RWPE2 (cell line): ENCODE data around the gene UPB1.

Experiments used
- ATAC-seq: fragments of 200-7000 bp; cut with Tn5 transposase; 3 replicates; pipeline ENCODE4 v1.9.1; 2021; ENCODE audit warnings: low read depth
- DNase-seq: peaks from one replicate; pipeline ENCODE4 v3.0.0-alpha.2; 2020; ENCODE audit warnings: low spot score
- H3K27ac ChIP-seq: fragments of 450-650 bp; 2 replicates; pipeline ENCODE4 v1.5.1; 2017; ENCODE audit warnings: mild to moderate bottlenecking; ENCODE audit not compliant: poor library complexity, severe bottlenecking
- H3K27me3 ChIP-seq: fragments of 250-450 bp; sonication (Bioruptor Pico); 2 replicates; pipeline ENCODE4 v1.5.1; 2021; ENCODE audit warnings: mild to moderate bottlenecking, moderate library complexity; ENCODE audit not compliant: insufficient read depth, poor library complexity, severe bottlenecking
- H3K36me3 ChIP-seq: fragments of 250-450 bp; sonication (Bioruptor Pico); 2 replicates; pipeline ENCODE4 v1.5.1; 2020; ENCODE audit warnings: low read depth, mild to moderate bottlenecking, moderate library complexity
- H3K4me1 ChIP-seq: fragments of 250-450 bp; sonication (Bioruptor Pico); 2 replicates; pipeline ENCODE4 v1.5.1; 2021; ENCODE audit warnings: mild to moderate bottlenecking, moderate library complexity; ENCODE audit not compliant: insufficient read depth, poor library complexity, severe bottlenecking
- H3K4me3 ChIP-seq: fragments of 250-450 bp; sonication (Bioruptor Pico); 2 replicates; pipeline ENCODE4 v1.5.1; 2021; ENCODE audit warnings: mild to moderate bottlenecking, moderate library complexity; ENCODE audit not compliant: severe bottlenecking
- H3K9me3 ChIP-seq: fragments of 250-450 bp; sonication (Bioruptor Pico); 2 replicates; pipeline ENCODE4 v1.5.1; 2021; ENCODE audit warnings: mild to moderate bottlenecking, moderate library complexity; ENCODE audit not compliant: severe bottlenecking
- TF ChIP-seq, protein P1 (sequence below): fragments of 450-650 bp; IDR thresholded peaks from one replicate; pipeline ENCODE4 v1.5.1; 2017; ENCODE audit warnings: mild to moderate bottlenecking, moderate library complexity; ENCODE audit not compliant: poor library complexity, severe bottlenecking

The UPB1 gene

DNA sequence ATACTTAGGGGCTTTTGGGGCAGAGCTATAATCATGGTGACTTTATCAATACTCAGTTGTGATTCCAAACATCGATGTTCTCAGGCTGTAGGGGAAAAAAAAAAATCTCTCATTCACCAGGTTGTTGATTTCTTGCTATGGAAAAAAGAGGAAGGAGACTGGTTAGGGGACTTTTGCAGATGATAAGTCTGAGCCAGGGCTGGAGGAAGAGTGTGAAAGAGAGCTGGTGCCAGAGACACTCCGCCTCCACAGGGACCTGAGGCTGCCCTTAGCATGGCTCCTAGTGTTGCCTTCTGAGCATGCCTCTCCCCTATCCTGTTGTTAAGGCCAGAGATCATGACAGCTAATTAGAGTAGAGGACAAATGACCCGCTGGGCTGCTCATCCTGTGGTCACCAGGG, 16.9 kb downstream of the UPB1 start:
- peaks cover 4% of the 10 kb centered on the region for H3K4me1 ChIP-seq
- TF ChIP-seq, protein P1, sequence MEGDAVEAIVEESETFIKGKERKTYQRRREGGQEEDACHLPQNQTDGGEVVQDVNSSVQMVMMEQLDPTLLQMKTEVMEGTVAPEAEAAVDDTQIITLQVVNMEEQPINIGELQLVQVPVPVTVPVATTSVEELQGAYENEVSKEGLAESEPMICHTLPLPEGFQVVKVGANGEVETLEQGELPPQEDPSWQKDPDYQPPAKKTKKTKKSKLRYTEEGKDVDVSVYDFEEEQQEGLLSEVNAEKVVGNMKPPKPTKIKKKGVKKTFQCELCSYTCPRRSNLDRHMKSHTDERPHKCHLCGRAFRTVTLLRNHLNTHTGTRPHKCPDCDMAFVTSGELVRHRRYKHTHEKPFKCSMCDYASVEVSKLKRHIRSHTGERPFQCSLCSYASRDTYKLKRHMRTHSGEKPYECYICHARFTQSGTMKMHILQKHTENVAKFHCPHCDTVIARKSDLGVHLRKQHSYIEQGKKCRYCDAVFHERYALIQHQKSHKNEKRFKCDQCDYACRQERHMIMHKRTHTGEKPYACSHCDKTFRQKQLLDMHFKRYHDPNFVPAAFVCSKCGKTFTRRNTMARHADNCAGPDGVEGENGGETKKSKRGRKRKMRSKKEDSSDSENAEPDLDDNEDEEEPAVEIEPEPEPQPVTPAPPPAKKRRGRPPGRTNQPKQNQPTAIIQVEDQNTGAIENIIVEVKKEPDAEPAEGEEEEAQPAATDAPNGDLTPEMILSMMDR, result no peak
- H3K9me3 ChIP-seq, result no peaks in the 10 kb centered on the region
- no peak overlapping the region for H3K27ac ChIP-seq
- no peak for DNase-seq
- no peak for ATAC-seq
- no peak overlapping the region for H3K4me3 ChIP-seq
- no peaks in the 10 kb centered on the region for H3K27me3 ChIP-seq
- no peaks in the 10 kb centered on the region for H3K36me3 ChIP-seq

DNA sequence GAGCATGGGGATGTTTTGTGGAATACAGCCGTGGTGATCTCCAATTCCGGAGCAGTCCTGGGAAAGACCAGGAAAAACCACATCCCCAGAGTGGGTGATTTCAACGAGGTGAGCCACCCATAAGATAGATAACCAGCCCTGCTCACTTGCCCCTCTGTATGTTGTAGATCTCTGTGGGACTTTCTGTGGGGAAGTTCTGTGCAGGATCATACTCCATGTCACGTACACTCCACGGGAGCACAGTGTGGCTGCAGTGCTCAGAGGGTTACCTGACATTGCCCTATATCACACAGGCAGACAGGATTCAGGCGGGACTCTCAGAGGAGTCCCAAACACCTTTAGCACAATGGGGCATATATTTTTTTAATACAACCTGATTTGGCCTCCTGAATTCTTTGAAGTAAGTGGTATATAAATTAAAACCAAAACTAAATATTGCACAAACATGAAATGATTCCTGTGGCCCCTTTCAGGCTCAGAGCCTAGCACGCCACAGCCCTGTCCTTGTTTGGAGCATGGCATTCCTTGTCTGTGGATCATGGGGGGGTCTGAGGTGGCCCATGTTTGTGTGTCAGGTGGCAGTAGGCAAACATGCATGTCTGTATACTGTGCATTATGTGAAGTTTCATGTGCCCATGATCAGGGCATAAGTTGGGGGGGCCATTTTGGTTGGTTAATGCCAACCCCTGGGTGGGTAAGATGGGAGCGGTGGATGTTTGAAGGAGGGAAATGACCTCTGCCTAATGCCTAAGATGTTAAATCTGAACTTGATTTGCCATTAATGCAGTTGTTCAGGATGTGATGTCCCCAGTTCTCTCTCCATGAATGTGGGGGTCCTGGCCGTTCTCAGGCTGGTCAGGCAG, 18.5 kb downstream of the UPB1 start:
- H3K27ac ChIP-seq, result no peak overlapping the region
- no peak for ATAC-seq
- no peaks in the 10 kb centered on the region for H3K4me1 ChIP-seq

DNA sequence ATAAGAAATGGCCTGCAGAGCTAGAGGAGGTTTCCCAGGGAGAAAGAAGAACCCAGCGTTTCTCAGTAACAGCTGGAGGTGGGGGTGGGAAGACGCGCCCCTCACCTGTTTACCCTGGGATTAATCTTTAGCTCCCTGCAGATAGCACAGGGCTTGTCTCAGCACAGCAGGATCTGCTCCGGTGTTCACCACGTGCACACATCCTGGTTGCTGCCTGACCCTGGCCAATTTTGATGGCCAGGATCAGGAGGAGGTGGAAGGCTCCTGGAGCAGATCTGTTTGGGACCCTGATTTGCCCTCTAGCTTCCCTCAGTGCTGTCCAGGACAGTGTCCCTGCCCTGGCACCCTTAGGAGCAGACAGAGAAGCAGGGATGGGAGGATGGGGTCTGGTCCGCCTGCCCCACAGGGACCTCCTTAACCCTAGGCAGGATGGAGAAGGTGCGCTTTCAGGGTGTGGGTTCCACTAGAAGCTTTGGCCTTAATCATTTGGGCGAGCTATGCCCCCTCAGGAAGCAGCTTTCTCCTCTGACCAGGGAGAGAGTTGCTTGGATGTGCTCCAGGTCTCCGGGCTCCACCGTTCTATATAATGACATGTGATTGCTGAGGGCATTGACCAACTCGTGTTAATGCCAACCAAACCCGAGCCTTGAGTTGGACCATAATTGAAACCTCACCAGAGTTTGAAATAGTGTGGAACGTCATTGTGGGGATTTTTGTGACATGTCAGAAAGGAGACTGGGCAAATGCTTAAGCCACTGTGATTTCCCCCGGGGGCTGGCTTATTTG, 19.3 kb downstream of the UPB1 start:
- no peaks in the 10 kb centered on the region for H3K9me3 ChIP-seq
- H3K36me3 ChIP-seq, result no peaks in the 10 kb centered on the region
- no peaks in the 10 kb centered on the region for H3K4me1 ChIP-seq
- H3K27me3 ChIP-seq, result no peaks in the 10 kb centered on the region
- no peak overlapping the region for H3K4me3 ChIP-seq
- H3K27ac ChIP-seq, result no peak overlapping the region
- DNase-seq, result no peak
- ATAC-seq, result 0 out of 3 replicates have a peak, but pooled peaks have one; percentile 26
- TF ChIP-seq, protein P1, result no peak

More for the DNA sequence above, 18.5 kb downstream of the UPB1 start:
- Histone ChIP-seq H3K36me3 (no peaks in the 10 kb centered on the region), H3K4me3 (no peak overlapping the region), H3K27me3 (no peaks in the 10 kb centered on the region), H3K9me3 (no peaks in the 10 kb centered on the region)
- DNase-seq, result no peak
- TF ChIP-seq, protein P1, result no peak

DNA sequence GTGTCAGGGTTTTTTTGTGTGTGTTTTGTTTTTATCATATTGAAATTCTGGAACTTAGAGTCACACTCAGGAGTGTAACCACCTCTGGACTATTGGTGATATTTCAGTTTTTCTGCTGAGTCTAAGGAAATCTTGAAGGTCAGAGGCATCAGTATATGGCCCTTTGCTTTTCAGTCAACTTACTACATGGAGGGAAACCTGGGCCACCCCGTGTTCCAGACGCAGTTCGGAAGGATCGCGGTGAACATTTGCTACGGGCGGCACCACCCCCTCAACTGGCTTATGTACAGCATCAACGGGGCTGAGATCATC, 19.9 kb downstream of the UPB1 start:
- H3K27ac ChIP-seq, result no peak overlapping the region
- DNase-seq, result no peak
- TF ChIP-seq, protein P1, result no peak
- H3K36me3 ChIP-seq, result no peaks in the 10 kb centered on the region
- H3K4me3 ChIP-seq, result no peak overlapping the region
- no peaks in the 10 kb centered on the region for H3K27me3 ChIP-seq
- H3K9me3 ChIP-seq, result no peaks in the 10 kb centered on the region
- no peaks in the 10 kb centered on the region for H3K4me1 ChIP-seq
- ATAC-seq, result no peak
